Erythroblast (primary cell): ENCODE measurements around the gene KRI1.

Experiments used
- GATA1 ChIP-seq: IDR thresholded peaks from 2 replicates; pipeline ENCODE4 v1.6.1; 2011; ENCODE audit warnings: low read depth, mild to moderate bottlenecking, control low read depth, low read length, moderate library complexity
- POLR2A ChIP-seq: IDR thresholded peaks from 2 replicates; pipeline ENCODE4 v1.6.1; 2011; ENCODE audit warnings: mild to moderate bottlenecking, low read length

GRCh38 chr19:10583036-10583776, 17.4 kb upstream of the KRI1 start:
- TF ChIP-seq POLR2A: no peak
- no peak for TF ChIP-seq GATA1
